K562 (cell line): ENCODE data around the gene DPH1. TPM values are rescaled to one million over a fixed set of nuclear protein-coding genes. Genes with fewer than 3 reads are reported as not detected.

Source experiments
- BRD9 ChIP-seq: fragments of 450-650 bp; IDR thresholded peaks from 2 replicates; pipeline ENCODE4 v1.6.1; 2018; ENCODE audit warnings: low read depth; ENCODE audit not compliant: partially characterized antibody
- CBFB ChIP-seq: sonication (generic); formaldehyde crosslinking; IDR thresholded peaks from 2 replicates; pipeline ENCODE4 v1.4.0; 2020; ENCODE audit warnings: mild to moderate bottlenecking, missing genetic modification reagents
- CCAR2 ChIP-seq: fragments of 200-400 bp; formaldehyde crosslinking; IDR thresholded peaks from 2 replicates; pipeline ENCODE4 v1.6.1; 2017; ENCODE audit warnings: mild to moderate bottlenecking, low read depth, low read length
- GTF2A2 ChIP-seq: IDR thresholded peaks from 2 replicates; pipeline ENCODE4 v1.6.1; 2016; ENCODE audit warnings: mild to moderate bottlenecking, missing genetic modification characterization, missing compliant biosample characterization
- MCM5 ChIP-seq: fragments of 450-650 bp; IDR thresholded peaks from 2 replicates; pipeline ENCODE4 v1.6.1; 2016; ENCODE audit warnings: low read depth
- NCOA6 ChIP-seq: fragments of 450-650 bp; IDR thresholded peaks from 2 replicates; pipeline ENCODE4 v1.6.1; 2017; ENCODE audit warnings: mild to moderate bottlenecking
- ZNF212 ChIP-seq: fragments of 450-650 bp; formaldehyde crosslinking; IDR thresholded peaks from 2 replicates; pipeline ENCODE4 v1.4.0; 2020; ENCODE audit warnings: mild to moderate bottlenecking
- ZNF76 ChIP-seq: fragments of 250-450 bp; sonication (Bioruptor Pico); IDR thresholded peaks from 2 replicates; pipeline ENCODE4 v1.4.0; 2020; ENCODE audit warnings: mild to moderate bottlenecking, moderate library complexity, borderline replicate concordance
- polyA plus RNA-seq, 8 experiments: library from polyadenylated mRNA; depleted of rRNA in 4 of 8; stranded (reverse) in 5 of 8; unstranded in 3 of 8; fragments of >200 nt; fragmentation: Nextera tagmentation in 2 of 8; fragmentation: Illumina TruSeq in 1 of 8; extraction: Ambion mirVana in 2 of 8; extraction: Trizol in 1 of 8; gene quantifications; 2 replicates each; pipeline versions ENCODE4 v1.2.1 to v1.2.3, GENCODE V29; 2011 to 2014; ENCODE audit warnings: inconsistent platforms in 1 of 8, missing spikeins in 1 of 8
- total RNA-seq, 7 experiments: library from RNA; depleted of rRNA in 6 of 7; stranded (reverse); fragments of >200 nt in 6 of 7; fragmentation: Illumina TruSeq in 2 of 7; extraction: Trizol in 2 of 7; gene quantifications; 2 replicates each; pipeline versions ENCODE4 v1.2.1 to v1.2.3, GENCODE V29; 2011 to 2021; ENCODE audit warnings: low replicate concordance in 1 of 7
- TF ChIP-seq, protein P1 (sequence below), 2 experiments: IDR thresholded peaks in 1 of 2; conservative IDR thresholded peaks in 1 of 2; 2 replicates each; pipeline ENCODE4 v1.6.1; 2016; ENCODE audit warnings: low read depth in 2 of 2, mild to moderate bottlenecking in 1 of 2, missing compliant biosample characterization in 1 of 2, missing genetic modification characterization in 1 of 2, moderate library complexity in 1 of 2
- TF ChIP-seq, protein P2 (sequence below): fragments of 250-450 bp; sonication (Bioruptor Pico); IDR thresholded peaks from 2 replicates; pipeline ENCODE4 v1.8.0; 2021; ENCODE audit warnings: moderate library complexity, mild to moderate bottlenecking, inconsistent platforms
- TF ChIP-seq, protein P3 (sequence below): sonication (generic); formaldehyde crosslinking; IDR thresholded peaks from 2 replicates; pipeline ENCODE4 v1.8.0; 2023; ENCODE audit warnings: mild to moderate bottlenecking, missing genetic modification reagents
- TF ChIP-seq, protein P4 (sequence below): IDR thresholded peaks from 3 replicates; pipeline ENCODE4 v1.6.1; 2011; ENCODE audit warnings: borderline replicate concordance, mild to moderate bottlenecking; ENCODE audit not compliant: insufficient read length, insufficient read depth
- TF ChIP-seq, protein P5 (sequence below), 3 experiments: fragments of 200-800 bp in 1 of 3; fragments of 250-450 bp in 1 of 3; fragments of 450-650 bp in 1 of 3; sonication (Bioruptor Pico) in 1 of 3; sonication (Bioruptor generic) in 1 of 3; formaldehyde crosslinking in 1 of 3; IDR thresholded peaks; 2 replicates each; pipeline versions ENCODE4 v1.6.1 to v1.8.0; 2016 to 2022; ENCODE audit warnings: mild to moderate bottlenecking in 2 of 3, missing genetic modification characterization in 2 of 3, missing compliant biosample characterization in 1 of 3, moderate library complexity in 1 of 3

Gene DPH1
- total and polyA plus RNA-seq, 9 of the 15 experiments (the other 6 are each of a cell fraction or from before 2014, with no cell fraction given) = 0.42 to 40.6 (median 20.2) TPM

DNA sequence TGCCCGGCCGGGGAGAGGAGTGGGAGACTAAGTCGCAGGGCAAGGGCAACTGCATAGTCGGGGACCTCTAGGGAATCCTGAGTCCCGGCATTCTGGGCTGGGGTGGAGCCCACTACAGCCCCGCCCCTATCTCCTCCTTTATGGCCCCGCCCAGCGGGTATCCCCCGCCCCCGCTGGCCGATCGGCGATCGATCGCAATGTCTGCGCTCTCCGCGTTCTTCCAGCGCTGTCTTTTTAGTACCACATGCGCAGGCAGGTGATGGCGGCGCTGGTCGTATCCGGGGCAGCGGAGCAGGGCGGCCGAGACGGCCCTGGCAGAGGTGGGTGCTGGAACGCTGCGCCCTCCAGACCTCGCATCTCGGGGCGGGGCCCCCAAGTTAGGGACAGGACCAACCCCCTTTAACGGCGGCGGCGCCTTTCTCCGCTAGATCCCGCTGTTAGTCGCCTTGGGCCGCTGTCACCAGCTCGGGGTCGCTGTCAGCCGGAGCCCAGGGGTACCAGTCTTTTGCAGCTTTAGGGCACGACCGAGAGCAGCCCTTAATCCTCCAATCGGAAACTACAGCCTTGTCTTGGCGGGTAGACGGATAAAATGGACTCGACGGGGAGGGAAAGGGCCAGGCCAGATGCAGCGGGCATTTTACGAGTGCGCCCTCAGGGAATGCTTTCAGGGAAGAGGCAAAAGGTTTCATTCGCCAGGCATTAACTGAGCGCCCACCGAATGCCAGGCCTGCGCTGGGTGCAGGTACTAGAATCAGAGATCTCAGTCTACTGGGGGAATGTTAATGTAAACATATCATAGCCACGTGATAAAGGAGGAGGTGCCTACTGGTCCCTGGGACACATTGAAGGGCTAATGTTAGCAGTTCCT lies at the start of gene DPH1 (continued):
- TF ChIP-seq, protein P1, sequence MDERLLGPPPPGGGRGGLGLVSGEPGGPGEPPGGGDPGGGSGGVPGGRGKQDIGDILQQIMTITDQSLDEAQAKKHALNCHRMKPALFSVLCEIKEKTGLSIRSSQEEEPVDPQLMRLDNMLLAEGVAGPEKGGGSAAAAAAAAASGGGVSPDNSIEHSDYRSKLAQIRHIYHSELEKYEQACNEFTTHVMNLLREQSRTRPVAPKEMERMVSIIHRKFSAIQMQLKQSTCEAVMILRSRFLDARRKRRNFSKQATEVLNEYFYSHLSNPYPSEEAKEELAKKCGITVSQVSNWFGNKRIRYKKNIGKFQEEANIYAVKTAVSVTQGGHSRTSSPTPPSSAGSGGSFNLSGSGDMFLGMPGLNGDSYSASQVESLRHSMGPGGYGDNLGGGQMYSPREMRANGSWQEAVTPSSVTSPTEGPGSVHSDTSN (CRISPR knock-in tag; IDR thresholded peaks at IDR 0.05; ENCODE audit: low read depth) = no peak
- TF ChIP-seq, protein P1 (tag; conservative IDR thresholded peaks at IDR 0.05; ENCODE audit: low read depth) = no peak
- no peak for TF ChIP-seq CBFB (CRISPR knock-in tag)
- TF ChIP-seq, protein P2, sequence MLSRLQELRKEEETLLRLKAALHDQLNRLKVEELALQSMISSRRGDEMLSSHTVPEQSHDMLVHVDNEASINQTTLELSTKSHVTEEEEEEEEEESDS (CRISPR knock-in tag) = no peak
- TF ChIP-seq ZNF212 (CRISPR knock-in tag) = no peak
- no peak for TF ChIP-seq MCM5
- TF ChIP-seq ZNF76 (CRISPR knock-in tag) = no peak
- TF ChIP-seq, protein P3, sequence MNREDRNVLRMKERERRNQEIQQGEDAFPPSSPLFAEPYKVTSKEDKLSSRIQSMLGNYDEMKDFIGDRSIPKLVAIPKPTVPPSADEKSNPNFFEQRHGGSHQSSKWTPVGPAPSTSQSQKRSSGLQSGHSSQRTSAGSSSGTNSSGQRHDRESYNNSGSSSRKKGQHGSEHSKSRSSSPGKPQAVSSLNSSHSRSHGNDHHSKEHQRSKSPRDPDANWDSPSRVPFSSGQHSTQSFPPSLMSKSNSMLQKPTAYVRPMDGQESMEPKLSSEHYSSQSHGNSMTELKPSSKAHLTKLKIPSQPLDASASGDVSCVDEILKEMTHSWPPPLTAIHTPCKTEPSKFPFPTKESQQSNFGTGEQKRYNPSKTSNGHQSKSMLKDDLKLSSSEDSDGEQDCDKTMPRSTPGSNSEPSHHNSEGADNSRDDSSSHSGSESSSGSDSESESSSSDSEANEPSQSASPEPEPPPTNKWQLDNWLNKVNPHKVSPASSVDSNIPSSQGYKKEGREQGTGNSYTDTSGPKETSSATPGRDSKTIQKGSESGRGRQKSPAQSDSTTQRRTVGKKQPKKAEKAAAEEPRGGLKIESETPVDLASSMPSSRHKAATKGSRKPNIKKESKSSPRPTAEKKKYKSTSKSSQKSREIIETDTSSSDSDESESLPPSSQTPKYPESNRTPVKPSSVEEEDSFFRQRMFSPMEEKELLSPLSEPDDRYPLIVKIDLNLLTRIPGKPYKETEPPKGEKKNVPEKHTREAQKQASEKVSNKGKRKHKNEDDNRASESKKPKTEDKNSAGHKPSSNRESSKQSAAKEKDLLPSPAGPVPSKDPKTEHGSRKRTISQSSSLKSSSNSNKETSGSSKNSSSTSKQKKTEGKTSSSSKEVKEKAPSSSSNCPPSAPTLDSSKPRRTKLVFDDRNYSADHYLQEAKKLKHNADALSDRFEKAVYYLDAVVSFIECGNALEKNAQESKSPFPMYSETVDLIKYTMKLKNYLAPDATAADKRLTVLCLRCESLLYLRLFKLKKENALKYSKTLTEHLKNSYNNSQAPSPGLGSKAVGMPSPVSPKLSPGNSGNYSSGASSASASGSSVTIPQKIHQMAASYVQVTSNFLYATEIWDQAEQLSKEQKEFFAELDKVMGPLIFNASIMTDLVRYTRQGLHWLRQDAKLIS (CRISPR knock-in tag) = no peak
- TF ChIP-seq, protein P4, sequence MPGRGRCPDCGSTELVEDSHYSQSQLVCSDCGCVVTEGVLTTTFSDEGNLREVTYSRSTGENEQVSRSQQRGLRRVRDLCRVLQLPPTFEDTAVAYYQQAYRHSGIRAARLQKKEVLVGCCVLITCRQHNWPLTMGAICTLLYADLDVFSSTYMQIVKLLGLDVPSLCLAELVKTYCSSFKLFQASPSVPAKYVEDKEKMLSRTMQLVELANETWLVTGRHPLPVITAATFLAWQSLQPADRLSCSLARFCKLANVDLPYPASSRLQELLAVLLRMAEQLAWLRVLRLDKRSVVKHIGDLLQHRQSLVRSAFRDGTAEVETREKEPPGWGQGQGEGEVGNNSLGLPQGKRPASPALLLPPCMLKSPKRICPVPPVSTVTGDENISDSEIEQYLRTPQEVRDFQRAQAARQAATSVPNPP = no peak
- TF ChIP-seq GTF2A2 (tag) = no peak
- TF ChIP-seq, protein P5, sequence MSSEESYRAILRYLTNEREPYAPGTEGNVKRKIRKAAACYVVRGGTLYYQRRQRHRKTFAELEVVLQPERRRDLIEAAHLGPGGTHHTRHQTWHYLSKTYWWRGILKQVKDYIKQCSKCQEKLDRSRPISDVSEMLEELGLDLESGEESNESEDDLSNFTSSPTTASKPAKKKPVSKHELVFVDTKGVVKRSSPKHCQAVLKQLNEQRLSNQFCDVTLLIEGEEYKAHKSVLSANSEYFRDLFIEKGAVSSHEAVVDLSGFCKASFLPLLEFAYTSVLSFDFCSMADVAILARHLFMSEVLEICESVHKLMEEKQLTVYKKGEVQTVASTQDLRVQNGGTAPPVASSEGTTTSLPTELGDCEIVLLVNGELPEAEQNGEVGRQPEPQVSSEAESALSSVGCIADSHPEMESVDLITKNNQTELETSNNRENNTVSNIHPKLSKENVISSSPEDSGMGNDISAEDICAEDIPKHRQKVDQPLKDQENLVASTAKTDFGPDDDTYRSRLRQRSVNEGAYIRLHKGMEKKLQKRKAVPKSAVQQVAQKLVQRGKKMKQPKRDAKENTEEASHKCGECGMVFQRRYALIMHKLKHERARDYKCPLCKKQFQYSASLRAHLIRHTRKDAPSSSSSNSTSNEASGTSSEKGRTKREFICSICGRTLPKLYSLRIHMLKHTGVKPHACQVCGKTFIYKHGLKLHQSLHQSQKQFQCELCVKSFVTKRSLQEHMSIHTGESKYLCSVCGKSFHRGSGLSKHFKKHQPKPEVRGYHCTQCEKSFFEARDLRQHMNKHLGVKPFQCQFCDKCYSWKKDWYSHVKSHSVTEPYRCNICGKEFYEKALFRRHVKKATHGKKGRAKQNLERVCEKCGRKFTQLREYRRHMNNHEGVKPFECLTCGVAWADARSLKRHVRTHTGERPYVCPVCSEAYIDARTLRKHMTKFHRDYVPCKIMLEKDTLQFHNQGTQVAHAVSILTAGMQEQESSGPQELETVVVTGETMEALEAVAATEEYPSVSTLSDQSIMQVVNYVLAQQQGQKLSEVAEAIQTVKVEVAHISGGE (CRISPR knock-in tag; IDR thresholded peaks at IDR 0.05) = no peak
- no peak for TF ChIP-seq BRD9
- no peak for TF ChIP-seq CCAR2
- TF ChIP-seq NCOA6 = no peak
